Measurements from ENCODE around the gene ZNF765. TPM values are rescaled to one million over a fixed set of nuclear protein-coding genes. Genes with fewer than 3 reads are reported as not detected.

The ZNF765 gene
- 3.1 to 4.9 TPM (median 4.1 TPM) in 5 replicates for total RNA-seq (2022; extraction: Qiagen RNA extraction)

DNA sequence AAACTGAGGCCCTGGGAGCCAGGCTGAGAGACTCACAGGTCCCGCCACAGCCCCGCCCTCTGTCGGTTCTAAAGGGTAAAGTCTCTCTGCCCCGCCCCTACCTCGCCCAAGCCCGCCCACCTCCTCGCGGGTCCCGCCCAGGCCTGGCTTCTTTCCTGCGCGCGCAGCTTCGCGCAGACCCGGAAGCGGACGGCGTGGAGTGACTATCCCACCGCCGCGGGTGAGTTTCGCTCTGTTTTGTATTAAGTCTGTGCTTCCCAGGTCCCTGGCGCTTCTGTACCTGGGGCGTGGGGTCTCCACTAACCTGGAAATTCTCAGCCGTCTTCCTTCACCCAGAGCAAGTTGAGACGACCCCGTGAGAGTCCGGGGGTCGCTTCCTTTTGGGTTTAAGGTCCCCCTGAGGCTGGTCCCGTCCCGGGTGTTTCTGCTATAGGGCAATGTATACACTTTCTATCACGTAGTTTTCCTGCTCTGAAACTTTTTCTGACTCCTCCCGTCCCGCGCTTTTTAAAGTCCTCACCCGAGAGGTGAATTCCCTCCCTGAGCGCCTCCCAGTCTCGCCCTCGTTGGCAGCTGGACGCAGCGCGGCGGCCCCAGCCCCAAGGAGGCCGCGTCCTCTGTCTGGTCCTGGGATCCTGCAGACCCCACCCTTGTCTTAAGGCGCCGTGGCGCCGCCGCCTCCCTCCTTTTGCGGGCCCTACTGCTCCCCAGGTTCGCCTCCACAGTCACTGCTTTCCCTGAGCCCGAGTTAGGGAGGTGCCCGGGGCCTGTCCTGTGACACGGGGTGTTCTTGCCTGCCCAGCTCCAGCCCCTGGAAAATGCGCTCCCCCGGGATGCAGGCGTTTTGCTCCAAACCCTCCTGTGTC is at the start of gene ZNF765:
Gene ZNF765, plus strand, starts transcription at position 176 of the 866 bp plus-strand sequence. CDS start 2,867 bp downstream, outside the sequence.

DNA sequence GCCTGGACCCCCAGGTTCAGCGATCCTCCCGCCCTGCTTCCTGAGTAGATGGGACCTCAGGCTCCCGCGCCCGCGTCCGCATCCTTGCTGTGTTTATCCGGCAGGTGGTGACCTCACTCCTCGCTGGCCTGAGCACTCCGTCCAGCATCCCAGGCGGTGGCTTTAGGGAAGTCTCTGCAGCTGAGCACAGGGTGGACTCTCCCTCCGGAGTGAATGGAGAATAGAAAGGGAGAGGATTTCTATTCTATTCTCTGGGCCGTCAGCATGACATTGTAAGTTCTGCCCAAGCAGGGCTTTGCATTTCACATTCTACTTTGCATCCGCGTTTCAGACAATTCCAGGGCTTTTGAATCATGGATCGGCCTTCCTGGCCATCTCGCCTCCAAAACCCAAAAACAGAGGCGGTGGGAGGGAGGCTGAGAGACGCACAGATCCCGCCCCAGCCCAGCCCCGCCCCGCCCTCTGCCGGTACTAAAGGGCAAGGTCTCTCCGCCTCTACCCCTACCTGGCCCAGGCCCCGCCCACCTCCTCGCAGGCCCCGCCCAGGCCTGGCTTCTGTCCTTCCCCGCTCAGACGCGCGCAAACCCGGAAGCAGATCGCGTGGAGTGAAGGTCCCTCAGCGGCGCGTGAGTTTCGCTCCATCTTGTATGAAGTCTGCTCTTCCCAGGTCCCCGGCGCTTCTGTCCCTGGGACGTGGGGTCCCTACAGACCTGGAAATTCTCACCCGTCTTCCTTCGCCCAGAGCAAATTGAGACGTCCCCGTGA is 29.6 kb upstream of the ZNF765 start, which contains the start of gene ZNF525:
Gene ZNF525, plus strand, starts transcription at position 572 of the 765 bp plus-strand sequence. CDS start 6,577 bp downstream, outside the sequence.

DNA sequence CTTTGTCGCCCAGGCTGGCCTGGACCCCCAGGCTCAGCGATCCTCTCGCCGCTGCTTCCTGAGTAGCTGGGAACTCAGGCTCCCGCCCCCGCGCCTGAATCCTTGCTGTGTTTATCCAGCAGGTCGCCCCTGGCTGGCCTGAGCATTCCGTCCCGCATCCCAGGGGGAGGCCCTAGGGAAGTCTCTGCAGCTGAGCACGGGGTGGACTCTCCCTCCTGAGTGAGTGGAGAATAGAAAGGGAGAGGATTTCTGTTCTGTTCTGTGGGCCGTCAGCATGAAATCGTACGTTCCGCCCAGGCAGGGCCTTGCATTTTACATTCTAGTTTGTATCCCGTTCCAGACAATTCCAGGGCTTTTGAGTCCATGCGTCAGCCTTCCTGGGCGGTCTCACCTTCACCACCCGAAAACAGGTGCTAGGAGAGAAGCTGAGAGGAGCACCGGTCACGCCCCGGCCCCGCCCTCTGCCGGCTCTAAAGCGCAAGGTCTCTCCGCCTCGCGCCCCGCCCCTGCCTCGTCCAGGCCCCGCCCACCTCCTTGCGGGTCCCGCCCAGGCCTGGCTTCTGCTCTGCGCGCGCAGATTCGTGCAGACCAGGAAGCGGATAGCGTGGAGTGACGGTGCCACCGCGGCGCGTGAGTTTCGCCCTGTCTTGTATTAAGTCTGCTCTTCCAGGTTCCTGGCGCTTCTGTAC is 36.6 kb downstream of the ZNF765 start, which contains the start of gene ZNF761:
Gene ZNF761, plus strand, starts transcription at position 586 of the 689 bp plus-strand sequence. CDS start 15,285 bp downstream, outside the sequence.

DNA sequence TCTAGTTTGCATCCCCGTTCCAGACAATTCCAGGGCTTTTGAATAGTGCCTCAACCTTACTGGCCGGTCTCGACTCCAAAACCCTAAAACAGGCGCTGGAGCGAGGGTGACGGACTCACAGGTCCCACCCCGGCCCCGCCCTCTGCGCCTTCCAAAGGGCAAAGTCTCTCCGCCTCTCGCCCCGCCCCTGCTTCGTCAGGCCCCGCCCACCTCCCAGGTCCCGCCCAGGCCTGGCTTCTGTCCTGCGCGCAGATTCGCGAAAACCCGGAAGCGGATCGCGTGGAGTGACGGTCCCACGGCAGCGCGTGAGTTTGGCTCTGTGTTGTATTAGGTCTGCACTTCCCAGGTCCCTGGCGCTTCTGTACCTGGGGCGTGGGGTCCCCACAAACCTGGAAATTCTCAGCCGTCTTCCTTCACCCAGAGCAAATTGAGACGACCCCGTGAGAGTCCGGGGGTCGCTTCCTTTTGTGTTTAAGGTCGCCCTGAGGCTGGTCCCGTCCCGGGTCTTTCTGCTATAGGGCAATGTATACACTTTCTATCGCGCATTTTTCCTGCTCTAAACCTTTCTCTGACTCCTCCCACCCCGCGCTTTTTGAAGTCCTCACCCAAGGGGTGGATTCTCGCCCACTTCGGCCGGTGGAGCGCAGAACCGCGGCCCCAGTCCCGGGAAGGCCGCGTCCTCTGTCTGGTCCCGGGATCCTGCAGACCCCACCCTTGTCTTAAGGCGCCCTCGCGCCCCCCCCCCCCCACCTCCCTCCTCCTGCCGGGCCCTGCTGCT is 72.7 kb downstream of the ZNF765 start, which contains the start of gene ZNF813:
Gene ZNF813, plus strand, starts transcription at position 249 of the 778 bp plus-strand sequence. CDS start 16,090 bp downstream, outside the sequence.

Other genes with a start within 250 kb of the ZNF765 start
- gene ZNF347, start 236.1 kb upstream of the ZNF765 start, total RNA-seq (2022; extraction: Qiagen RNA extraction), result not detected in 5 replicates
- gene ZNF665, start 201.8 kb upstream of the ZNF765 start, total RNA-seq (2022; extraction: Qiagen RNA extraction), result not detected in 5 replicates
- gene ZNF677, start 140.3 kb upstream of the ZNF765 start, total RNA-seq (2022; extraction: Qiagen RNA extraction), result not detected in 5 replicates
- gene VN1R2, start 136.9 kb upstream of the ZNF765 start, total RNA-seq (2022; extraction: Qiagen RNA extraction), result not detected in 5 replicates
- gene VN1R4, start 127.4 kb upstream of the ZNF765 start, total RNA-seq (2022; extraction: Qiagen RNA extraction), result not detected in 5 replicates
- gene ZNF845, start 61.4 kb upstream of the ZNF765 start, total RNA-seq (2022; extraction: Qiagen RNA extraction), result 3.1 to 4.3 TPM (median 3.5 TPM) in 5 replicates
- gene ZNF525, start 29.4 kb upstream of the ZNF765 start, total RNA-seq (2022; extraction: Qiagen RNA extraction), result 0.30 to 0.70 TPM (median 0.49 TPM) in 5 replicates
- gene ZNF761, start 36.8 kb downstream of the ZNF765 start, total RNA-seq (2022; extraction: Qiagen RNA extraction), result 7.0 to 9.0 TPM (median 8.4 TPM) in 5 replicates
- 0.13 to 0.37 TPM (median 0.17 TPM) in 5 replicates for gene ZNF813, start 72.6 kb downstream of the ZNF765 start, total RNA-seq (2022; extraction: Qiagen RNA extraction)
- gene ZNF331, start 143.0 kb downstream of the ZNF765 start, total RNA-seq (2022; extraction: Qiagen RNA extraction), result 11.3 to 14.2 TPM (median 12.8 TPM) in 5 replicates
- not detected in 5 replicates for gene DPRX, start 236.8 kb downstream of the ZNF765 start, total RNA-seq (2022; extraction: Qiagen RNA extraction)

All from A549 treated with Mapracorat at 1 μM for 4 hours (cell line).